H1 (cell line): ENCODE results near the gene FBN2. TPM values are rescaled to one million over a fixed set of nuclear protein-coding genes. Genes with fewer than 3 reads are reported as not detected.

Source experiments
- CTCF ChIA-PET: fragments of 300-600 bp; sonication (Branson Sonifier 250); formaldehyde crosslinking; loops from one replicate; lab custom pipeline; 2021; ENCODE audit not compliant: partially characterized antibody; lab: Charles Lee
- POLR2A ChIA-PET: fragments of 300-600 bp; sonication (Branson Sonifier 250); formaldehyde crosslinking; loops from one replicate; lab custom pipeline; 2021; ENCODE audit warnings: inconsistent platforms; ENCODE audit not compliant: partially characterized antibody; lab: Charles Lee
- DNase-seq, 2 experiments: peaks; one replicate each; pipeline versions ENCODE4 v3.0.0 to v3.0.0-alpha.2; 2010 to 2022; ENCODE audit warnings: low spot score in 2 of 2, low read depth in 1 of 2, mixed read lengths in 1 of 2
- FAIRE-seq: peaks from 2 replicates; lab custom pipeline; 2011; peaks lifted over from hg19 to GRCh38; lab: Jason Lieb, UNC
- H2AFZ ChIP-seq: 2 replicates; pipeline ENCODE4 v1.8.1; 2012; ENCODE audit warnings: low read length, inconsistent platforms
- H2AK5ac ChIP-seq: 2 replicates; pipeline ENCODE4 v1.6.1; 2013; ENCODE audit warnings: low read depth, low read length
- H2BK120ac ChIP-seq: replicated peaks from 2 replicates; pipeline ENCODE3; 2013; ENCODE audit warnings: low read depth, low read length, inconsistent platforms
- H2BK12ac ChIP-seq: 2 replicates; pipeline ENCODE4 v1.6.1; 2013; ENCODE audit warnings: low read depth, low read length
- H2BK15ac ChIP-seq: 2 replicates; pipeline ENCODE4 v1.6.1; 2013; ENCODE audit warnings: low read length
- H2BK20ac ChIP-seq: 2 replicates; pipeline ENCODE4 v1.6.1; 2013; ENCODE audit warnings: low read length
- H2BK5ac ChIP-seq: 2 replicates; pipeline ENCODE4 v1.6.1; 2013; ENCODE audit warnings: low read depth, low read length
- H3K14ac ChIP-seq: 2 replicates; pipeline ENCODE4 v1.6.1; 2013; ENCODE audit warnings: inconsistent platforms; ENCODE audit not compliant: insufficient read length
- H3K18ac ChIP-seq: 2 replicates; pipeline ENCODE4 v1.6.1; 2013; ENCODE audit warnings: low read length; ENCODE audit errors: extremely low read depth
- H3K23ac ChIP-seq: 2 replicates; pipeline ENCODE4 v1.6.1; 2013; ENCODE audit warnings: inconsistent platforms; ENCODE audit not compliant: insufficient read length
- H3K23me2 ChIP-seq: 2 replicates; pipeline ENCODE4 v1.6.1; 2013; ENCODE audit warnings: low read depth, low read length
- H3K27ac ChIP-seq: 2 replicates; pipeline ENCODE4 v1.6.1; 2011; ENCODE audit warnings: low read depth, low read length, inconsistent platforms
- H3K27me3 ChIP-seq, 4 experiments: replicated peaks in 1 of 4; 1 replicate in 1 of 4; 2 replicates in 3 of 4; pipeline versions ENCODE4 v1.6.1 to v1.8.1; 2011 to 2013; ENCODE audit warnings: low read length in 3 of 4, mild to moderate bottlenecking in 3 of 4, inconsistent platforms in 2 of 4, mixed read lengths in 2 of 4, moderate library complexity in 1 of 4; ENCODE audit not compliant: control insufficient read depth in 3 of 4, insufficient read depth in 3 of 4; ENCODE audit errors: extremely low read depth in 1 of 4
- H3K36me3 ChIP-seq, 4 experiments: 2 replicates each; pipeline versions ENCODE4 v1.6.1 to v1.8.1; 2011 to 2013; ENCODE audit warnings: mild to moderate bottlenecking in 4 of 4, low read length in 3 of 4, moderate library complexity in 2 of 4, control low read depth in 1 of 4, inconsistent platforms in 1 of 4; ENCODE audit not compliant: insufficient read depth in 4 of 4, control insufficient read depth in 2 of 4
- H3K4ac ChIP-seq: replicated peaks from 2 replicates; pipeline ENCODE3; 2013; ENCODE audit warnings: low read length, low read depth, mixed read lengths, inconsistent platforms; ENCODE audit not compliant: insufficient read length
- H3K4me1 ChIP-seq, 4 experiments: replicated peaks in 1 of 4; 1 replicate in 1 of 4; 2 replicates in 3 of 4; pipeline versions ENCODE4 v1.6.1 to v1.8.1; 2011 to 2013; ENCODE audit warnings: low read length in 3 of 4, inconsistent platforms in 2 of 4, mixed read lengths in 1 of 4; ENCODE audit not compliant: insufficient read depth in 4 of 4, control insufficient read depth in 3 of 4
- H3K4me2 ChIP-seq, 2 experiments: 2 replicates each; pipeline versions ENCODE4 v1.6.1 to v1.8.1; 2011 to 2013; ENCODE audit warnings: low read depth in 2 of 2, low read length in 2 of 2, control low read depth in 1 of 2, inconsistent platforms in 1 of 2, mild to moderate bottlenecking in 1 of 2; ENCODE audit not compliant: insufficient read depth in 1 of 2
- H3K4me3 ChIP-seq, 4 experiments: fragments of 200-600, 300-600 bp in 1 of 4; sonication (generic), shearing (Covaris generic), sonication (Bioruptor Twin) in 1 of 4; 2 replicates each; pipeline versions ENCODE4 v1.5.1 to v1.8.1; 2011 to 2016; ENCODE audit warnings: low read length in 4 of 4, low read depth in 3 of 4, control low read depth in 2 of 4, inconsistent platforms in 2 of 4, mild to moderate bottlenecking in 2 of 4, mixed read lengths in 1 of 4, moderate library complexity in 1 of 4; ENCODE audit not compliant: insufficient read depth in 2 of 4; ENCODE audit errors: extremely low read depth in 1 of 4
- H3K56ac ChIP-seq: replicated peaks from 2 replicates; pipeline ENCODE3; 2013; ENCODE audit warnings: low read depth, mild to moderate bottlenecking, mixed read lengths, low read length, inconsistent platforms; ENCODE audit not compliant: insufficient read length
- H3K79me1 ChIP-seq: 2 replicates; pipeline ENCODE4 v1.6.1; 2013; ENCODE audit warnings: low read depth, low read length, control low read depth
- H3K79me2 ChIP-seq, 2 experiments: 2 replicates each; pipeline versions ENCODE4 v1.6.1 to v1.8.1; 2012 to 2013; ENCODE audit warnings: low read length in 2 of 2, mild to moderate bottlenecking in 2 of 2, inconsistent platforms in 1 of 2; ENCODE audit not compliant: insufficient read depth in 2 of 2, control insufficient read depth in 1 of 2
- H3K9ac ChIP-seq, 4 experiments: replicated peaks in 1 of 4; 1 replicate in 1 of 4; 2 replicates in 3 of 4; pipeline versions ENCODE4 v1.6.1 to v1.8.1; 2011 to 2013; ENCODE audit warnings: low read depth in 3 of 4, low read length in 3 of 4, control low read depth in 2 of 4, mild to moderate bottlenecking in 2 of 4, moderate library complexity in 2 of 4, inconsistent platforms in 1 of 4; ENCODE audit errors: extremely low read depth in 1 of 4
- H3K9me3 ChIP-seq, 2 experiments: 2 replicates each; pipeline versions ENCODE4 v1.6.1 to v1.8.1; 2012 to 2013; ENCODE audit warnings: mild to moderate bottlenecking in 2 of 2, moderate library complexity in 2 of 2, control low read depth in 1 of 2, inconsistent platforms in 1 of 2, low read depth in 1 of 2, low read length in 1 of 2, mixed read lengths in 1 of 2; ENCODE audit not compliant: insufficient read depth in 2 of 2
- H4K20me1 ChIP-seq, 2 experiments: replicated peaks in 1 of 2; 2 replicates each; pipeline versions ENCODE3 to v1.8.1; 2011 to 2013; ENCODE audit warnings: inconsistent platforms in 2 of 2, low read length in 2 of 2, mild to moderate bottlenecking in 1 of 2; ENCODE audit not compliant: insufficient read depth in 2 of 2, control insufficient read depth in 1 of 2
- H4K5ac ChIP-seq: 2 replicates; pipeline ENCODE4 v1.6.1; 2013; ENCODE audit warnings: low read length, low read depth, mixed read lengths, inconsistent platforms; ENCODE audit not compliant: insufficient read length
- H4K8ac ChIP-seq: 2 replicates; pipeline ENCODE4 v1.8.0; 2013; ENCODE audit warnings: mild to moderate bottlenecking, moderate library complexity, low read length, inconsistent platforms; ENCODE audit not compliant: insufficient read depth; ENCODE audit errors: extremely low read depth
- H4K91ac ChIP-seq: replicated peaks from 2 replicates; pipeline ENCODE3; 2013; ENCODE audit warnings: low read length, mixed read lengths, inconsistent platforms; ENCODE audit not compliant: insufficient read length
- CHD2 ChIP-seq: IDR thresholded peaks from 2 replicates; pipeline ENCODE4 v1.6.1; 2012; ENCODE audit warnings: low read length, improper control_type of control experiment
- HDAC6 ChIP-seq: IDR thresholded peaks from one replicate; pipeline ENCODE4 v1.7.1; 2012; ENCODE audit warnings: low read depth, mild to moderate bottlenecking, inconsistent platforms, low read length, moderate library complexity
- PHF8 ChIP-seq: fragments of 200-600 bp; sonication (generic); conservative IDR thresholded peaks from 2 replicates; pipeline ENCODE4 v1.7.1; 2012; ENCODE audit warnings: low read depth, mild to moderate bottlenecking, inconsistent platforms, low read length, moderate library complexity
- SIN3A ChIP-seq, 2 experiments: IDR thresholded peaks in 1 of 2; conservative IDR thresholded peaks in 1 of 2; 2 replicates each; pipeline ENCODE4 v1.6.1; 2011 to 2012; ENCODE audit warnings: low read length in 2 of 2, improper control_type of control experiment in 1 of 2, low read depth in 1 of 2, mild to moderate bottlenecking in 1 of 2
- WGBS, 2 experiments: shearing (Covaris generic) in 1 of 2; methylation state at CpG; one replicate each; pipeline versions ENCODE4 v1.1.6 to v1.1.7; 2013 to 2015; ENCODE audit warnings: low lambda C conversion rate in 2 of 2, mixed read lengths in 2 of 2, inconsistent platforms in 1 of 2, low coverage in 1 of 2, missing lambda C conversion rate in 1 of 2; ENCODE audit not compliant: insufficient replicate concordance in 2 of 2, insufficient coverage in 1 of 2, insufficient read length in 1 of 2; ENCODE audit errors: extremely low coverage in 1 of 2, missing lambda C conversion rate in 1 of 2; 5-methylcytosine and 5-hydroxymethylcytosine counted together
- polyA plus RNA-seq, 7 experiments: library from polyadenylated mRNA; depleted of rRNA in 3 of 7; stranded (reverse) in 5 of 7; unstranded in 2 of 7; fragments of >200 nt in 5 of 7; fragments of 200-250 nt in 2 of 7; gene quantifications; 1 replicate in 5 of 7; 2 replicates in 1 of 7; 4 replicates in 1 of 7; pipeline versions ENCODE4 v1.2.1 to v1.2.3, GENCODE V29; 2011 to 2013; ENCODE audit warnings: missing spikeins in 2 of 7, mixed read lengths in 2 of 7
- total RNA-seq: library from RNA; stranded (reverse); fragmentation: NEBNext Ultra II Directional; extraction: Animal tissue kit (Norgen Biotek cat#: 25700); gene quantifications from 2 replicates; pipeline ENCODE4 v1.2.1, GENCODE V29; 2021
- TF ChIP-seq, protein P1 (sequence below): IDR thresholded peaks from 2 replicates; pipeline ENCODE4 v1.6.1; 2012; ENCODE audit warnings: inconsistent platforms
- TF ChIP-seq, protein P2 (sequence below), 3 experiments: IDR thresholded peaks; 1 replicate in 2 of 3; 2 replicates in 1 of 3; pipeline versions ENCODE4 v1.5.1 to v1.6.1; 2011; ENCODE audit warnings: low read length in 3 of 3, mild to moderate bottlenecking in 3 of 3, inconsistent platforms in 2 of 3, low read depth in 1 of 3, moderate library complexity in 1 of 3; ENCODE audit not compliant: insufficient read depth in 1 of 3; ENCODE audit errors: control extremely low read depth in 1 of 3

FBN2 gene
- total and polyA plus RNA-seq, 2 of the 8 experiments (the other 6 are each of a cell fraction or from before 2014, with no cell fraction given): 14.1 to 16.3 TPM

DNA sequence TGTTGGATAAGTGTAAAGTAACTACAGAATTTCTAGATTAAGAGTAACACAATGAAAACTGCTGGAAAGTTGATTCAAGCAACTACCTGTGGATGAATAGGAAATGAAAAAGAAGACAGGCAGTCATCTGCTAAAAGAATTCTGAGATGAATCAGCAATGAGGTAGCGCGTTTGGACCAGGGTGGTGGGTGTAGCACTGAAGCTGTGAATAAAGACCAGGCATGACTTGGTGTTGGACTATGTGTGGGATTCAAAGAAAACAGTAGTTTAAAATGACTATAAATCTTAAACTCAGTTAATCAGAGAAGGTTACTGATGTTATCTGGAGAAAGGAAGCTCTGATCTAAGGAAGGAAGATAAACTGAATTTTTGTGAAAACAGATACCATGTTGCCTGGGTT is 159.8 kb downstream of the FBN2 start:
- H3K27ac ChIP-seq: no peak overlapping the region
- H4K5ac ChIP-seq: no peak overlapping the region
- DNase-seq: no peak
- no peak overlapping the region for H3K4me2 ChIP-seq
- 97% methylated on average over 2 of the region's 2 CpGs; no CpG with 5 or more reads in 1 of the 2 experiments for WGBS, 2 experiments
- no peak overlapping the region for H2BK12ac ChIP-seq
- FAIRE-seq: no peak
- H3K4me1 ChIP-seq: no peaks in the 10 kb centered on the region
- no peaks in the 10 kb centered on the region for H3K9me3 ChIP-seq
- no peak overlapping the region for H2BK15ac ChIP-seq
- H3K56ac ChIP-seq: no peak overlapping the region
- no peak overlapping the region for H2AFZ ChIP-seq
- H3K23me2 ChIP-seq: no peaks in the 10 kb centered on the region
- H4K91ac ChIP-seq: no peak overlapping the region
- no peaks in the 10 kb centered on the region for H3K79me1 ChIP-seq
- H3K4me3 ChIP-seq: no peak overlapping the region
- no peak overlapping the region for H3K9ac ChIP-seq
- ChIA-PET CTCF (no interaction called here), POLR2A (no interaction called here)
- no peak overlapping the region for H3K4ac ChIP-seq
- TF ChIP-seq CHD2: no peak
- TF ChIP-seq, protein P1, sequence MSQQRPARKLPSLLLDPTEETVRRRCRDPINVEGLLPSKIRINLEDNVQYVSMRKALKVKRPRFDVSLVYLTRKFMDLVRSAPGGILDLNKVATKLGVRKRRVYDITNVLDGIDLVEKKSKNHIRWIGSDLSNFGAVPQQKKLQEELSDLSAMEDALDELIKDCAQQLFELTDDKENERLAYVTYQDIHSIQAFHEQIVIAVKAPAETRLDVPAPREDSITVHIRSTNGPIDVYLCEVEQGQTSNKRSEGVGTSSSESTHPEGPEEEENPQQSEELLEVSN: no peak
- no peak for TF ChIP-seq SIN3A (conservative IDR thresholded peaks at IDR 0.05 in 1 of 2, IDR thresholded peaks at IDR 0.05 in 1 of 2; ENCODE audit: low read depth in 1 of 2, low read length in 2 of 2)
- TF ChIP-seq, protein P2, sequence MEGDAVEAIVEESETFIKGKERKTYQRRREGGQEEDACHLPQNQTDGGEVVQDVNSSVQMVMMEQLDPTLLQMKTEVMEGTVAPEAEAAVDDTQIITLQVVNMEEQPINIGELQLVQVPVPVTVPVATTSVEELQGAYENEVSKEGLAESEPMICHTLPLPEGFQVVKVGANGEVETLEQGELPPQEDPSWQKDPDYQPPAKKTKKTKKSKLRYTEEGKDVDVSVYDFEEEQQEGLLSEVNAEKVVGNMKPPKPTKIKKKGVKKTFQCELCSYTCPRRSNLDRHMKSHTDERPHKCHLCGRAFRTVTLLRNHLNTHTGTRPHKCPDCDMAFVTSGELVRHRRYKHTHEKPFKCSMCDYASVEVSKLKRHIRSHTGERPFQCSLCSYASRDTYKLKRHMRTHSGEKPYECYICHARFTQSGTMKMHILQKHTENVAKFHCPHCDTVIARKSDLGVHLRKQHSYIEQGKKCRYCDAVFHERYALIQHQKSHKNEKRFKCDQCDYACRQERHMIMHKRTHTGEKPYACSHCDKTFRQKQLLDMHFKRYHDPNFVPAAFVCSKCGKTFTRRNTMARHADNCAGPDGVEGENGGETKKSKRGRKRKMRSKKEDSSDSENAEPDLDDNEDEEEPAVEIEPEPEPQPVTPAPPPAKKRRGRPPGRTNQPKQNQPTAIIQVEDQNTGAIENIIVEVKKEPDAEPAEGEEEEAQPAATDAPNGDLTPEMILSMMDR (IDR thresholded peaks at IDR 0.05; ENCODE audit: control extremely low read depth in 1 of 3, insufficient read depth in 1 of 3, low read depth in 1 of 3, low read length in 3 of 3): no peak
- TF ChIP-seq HDAC6: no peak
- no peak for TF ChIP-seq PHF8
- TF ChIP-seq, all 59 proteins: peak for 0
- no peak overlapping the region for H2BK20ac ChIP-seq
- no peak overlapping the region for H3K23ac ChIP-seq
- no peaks in the 10 kb centered on the region for H3K27me3 ChIP-seq
- peaks cover 0 to 4% (median 0%) of the 10 kb centered on the region in 4 experiments; a peak in 1 of 8 replicates for H3K36me3 ChIP-seq
- H3K18ac ChIP-seq: no peak overlapping the region
- no peak overlapping the region for H4K8ac ChIP-seq
- H2AK5ac ChIP-seq: no peak overlapping the region
- H3K79me2 ChIP-seq: no peaks in the 10 kb centered on the region
- no peaks in the 10 kb centered on the region for H4K20me1 ChIP-seq
- H2BK120ac ChIP-seq: no peak overlapping the region
- H3K14ac ChIP-seq: no peak overlapping the region
- H2BK5ac ChIP-seq: no peak overlapping the region
